Gastroesophageal sphincter (tissue), 3 donors: ENCODE data around the gene PPL.

Experiments used
- CTCF ChIP-seq, 4 experiments: fragments of 200-600 bp in 2 of 4; fragments of 450-650 bp in 2 of 4; sonication (generic) in 1 of 4; IDR thresholded peaks; one replicate each; pipeline ENCODE4 v1.5.1; 2017 to 2019; ENCODE audit warnings: antibody characterized with exemption in 4 of 4, mild to moderate bottlenecking in 2 of 4, moderate library complexity in 2 of 4
- EP300 ChIP-seq: sonication (generic); formaldehyde crosslinking; IDR thresholded peaks from one replicate; pipeline ENCODE4 v1.6.1; 2017; ENCODE audit warnings: antibody characterized with exemption, mild to moderate bottlenecking
- POLR2A ChIP-seq, 2 donors: fragments of 450-650 bp; IDR thresholded peaks; one replicate each; pipeline ENCODE4 v1.6.1; 2017; ENCODE audit warnings: antibody characterized with exemption in 2 of 2, mild to moderate bottlenecking in 2 of 2, moderate library complexity in 1 of 2

- TF ChIP-seq POLR2A (IDR thresholded peaks at IDR 0.05) (no peak), CTCF (IDR thresholded peaks at IDR 0.05) (no peak), EP300 (no peak)
Observed at GRCh38 chr16:4911970-4912386, 25.0 kb downstream of the PPL start.
